ENCODE measurements around the gene MACROH2A2.
"Not testable (repeated sequence)": the region's sequence is repeated elsewhere in the genome, so short reads cannot be mapped to it uniquely, and the experiment has no call there.

The MACROH2A2 gene

DNA sequence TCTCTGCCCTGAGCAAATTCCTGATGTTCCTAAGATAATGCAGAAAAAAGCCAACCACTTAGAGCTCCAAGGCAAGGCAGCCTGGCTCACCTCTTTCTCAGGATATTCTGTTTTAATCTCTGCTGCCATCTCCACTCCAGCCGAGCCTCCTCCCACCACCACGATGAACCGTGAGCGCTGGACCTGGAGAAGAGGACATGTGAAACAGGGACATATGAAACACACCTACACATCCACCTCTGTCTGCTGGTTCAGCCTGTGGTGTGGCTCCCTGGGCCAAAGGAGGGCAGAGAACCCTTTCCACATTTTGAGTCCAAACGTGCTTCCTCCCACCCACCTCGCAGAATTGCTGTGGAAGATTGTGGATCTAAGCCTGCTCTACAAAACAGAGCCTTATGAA lies 67.8 kb downstream of the MACROH2A2 start:
- no peak overlapping the region for H3K4me3 ChIP-seq (ENCODE audit: low read length)
- TF ChIP-seq, protein P1, sequence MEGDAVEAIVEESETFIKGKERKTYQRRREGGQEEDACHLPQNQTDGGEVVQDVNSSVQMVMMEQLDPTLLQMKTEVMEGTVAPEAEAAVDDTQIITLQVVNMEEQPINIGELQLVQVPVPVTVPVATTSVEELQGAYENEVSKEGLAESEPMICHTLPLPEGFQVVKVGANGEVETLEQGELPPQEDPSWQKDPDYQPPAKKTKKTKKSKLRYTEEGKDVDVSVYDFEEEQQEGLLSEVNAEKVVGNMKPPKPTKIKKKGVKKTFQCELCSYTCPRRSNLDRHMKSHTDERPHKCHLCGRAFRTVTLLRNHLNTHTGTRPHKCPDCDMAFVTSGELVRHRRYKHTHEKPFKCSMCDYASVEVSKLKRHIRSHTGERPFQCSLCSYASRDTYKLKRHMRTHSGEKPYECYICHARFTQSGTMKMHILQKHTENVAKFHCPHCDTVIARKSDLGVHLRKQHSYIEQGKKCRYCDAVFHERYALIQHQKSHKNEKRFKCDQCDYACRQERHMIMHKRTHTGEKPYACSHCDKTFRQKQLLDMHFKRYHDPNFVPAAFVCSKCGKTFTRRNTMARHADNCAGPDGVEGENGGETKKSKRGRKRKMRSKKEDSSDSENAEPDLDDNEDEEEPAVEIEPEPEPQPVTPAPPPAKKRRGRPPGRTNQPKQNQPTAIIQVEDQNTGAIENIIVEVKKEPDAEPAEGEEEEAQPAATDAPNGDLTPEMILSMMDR (IDR thresholded peaks at IDR 0.05; ENCODE audit: insufficient read depth, low read depth, low read length, missing control alignments), result no peak
- DNase-seq (ENCODE audit: low read depth), result no peak

DNA sequence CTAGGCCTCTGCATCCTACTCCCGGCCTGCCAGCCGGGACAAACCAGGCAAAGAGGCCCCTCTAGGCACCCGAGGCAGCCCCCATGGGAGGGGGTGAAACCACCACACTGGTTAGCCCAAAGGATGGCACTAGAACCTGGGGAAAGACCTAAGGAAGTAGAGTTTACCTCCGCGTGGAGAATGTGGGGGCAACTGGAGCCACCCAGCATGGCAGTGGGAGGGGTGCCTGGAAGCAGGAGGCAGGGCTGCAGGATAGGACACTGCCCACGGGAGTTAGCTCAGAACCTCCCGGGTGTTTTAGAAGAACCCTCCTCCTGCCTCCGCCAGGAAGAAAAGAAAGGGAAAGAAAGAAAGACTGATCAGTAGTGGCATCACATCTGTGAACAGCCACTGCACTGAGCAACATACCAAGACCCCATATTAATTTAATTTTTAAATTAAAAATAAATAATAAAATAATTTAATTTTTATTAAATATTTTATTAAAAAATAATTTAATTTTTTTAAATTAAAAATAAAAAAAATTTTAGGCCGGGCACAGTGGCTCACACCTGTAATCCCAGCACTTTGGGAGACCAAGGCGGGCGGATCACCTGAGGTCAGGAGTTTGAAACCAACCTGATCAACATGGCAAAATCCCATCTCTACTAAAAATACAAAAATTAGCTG lies 68.8 kb downstream of the MACROH2A2 start:
- DNase-seq (ENCODE audit: low read depth), result no peak
- TF ChIP-seq, protein P1 (IDR thresholded peaks at IDR 0.05; ENCODE audit: insufficient read depth, low read depth, low read length, missing control alignments), result no peak

DNA sequence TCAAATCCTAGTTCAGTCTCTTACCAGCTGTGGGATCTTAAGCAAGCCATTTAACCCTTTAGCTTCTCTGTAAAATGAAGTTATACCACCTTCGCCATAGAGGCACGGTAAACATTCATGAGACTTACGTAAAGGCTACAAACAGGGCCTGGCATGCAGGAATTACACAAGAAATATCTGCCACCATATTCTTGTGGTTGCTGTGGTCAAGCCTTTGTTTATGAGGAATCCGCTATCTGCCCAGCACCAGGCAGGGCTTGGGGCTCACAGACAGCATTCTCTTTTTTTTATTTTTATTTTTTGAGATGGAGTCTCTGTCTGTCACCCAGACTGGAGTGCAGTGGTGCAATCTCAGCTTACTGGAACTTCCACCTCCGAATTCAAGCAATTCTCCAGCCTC lies 70.1 kb downstream of the MACROH2A2 start:
- TF ChIP-seq, protein P1 (IDR thresholded peaks at IDR 0.05; ENCODE audit: insufficient read depth, low read depth, low read length, missing control alignments), result no peak
- DNase-seq (ENCODE audit: low read depth), result no peak
- H3K4me3 ChIP-seq (ENCODE audit: low read length), result no peak overlapping the region

More for the DNA sequence above, 68.8 kb downstream of the MACROH2A2 start:
- H3K4me3 ChIP-seq (ENCODE audit: low read length), result no peak overlapping the region

DNA sequence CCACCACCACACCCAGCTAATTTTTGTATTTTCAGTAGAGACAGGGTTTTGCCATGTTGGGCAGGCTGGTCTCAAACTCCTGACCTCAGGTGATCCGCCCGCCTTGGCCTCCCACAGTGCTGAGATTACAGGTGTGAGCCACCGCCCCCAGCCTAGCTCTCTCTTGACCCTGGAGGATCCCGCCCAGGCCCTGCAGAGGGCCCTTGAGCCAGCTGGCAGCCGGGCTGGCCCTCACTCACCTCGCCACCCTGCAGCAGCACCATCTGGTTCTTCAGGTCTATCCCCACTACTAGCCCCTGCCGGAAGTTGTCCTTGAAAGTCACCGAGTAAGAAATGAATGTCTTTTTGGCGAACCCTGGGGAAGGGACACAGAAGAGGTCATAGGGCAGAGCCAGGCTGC lies 70.5 kb downstream of the MACROH2A2 start:
- DNase-seq (ENCODE audit: low read depth); H3K4me3 ChIP-seq (ENCODE audit: low read length): not testable (repeated sequence)

GRCh38 chr10:70123817-70124216 lies 71.2 kb downstream of the MACROH2A2 start:
- TF ChIP-seq, protein P1 (IDR thresholded peaks at IDR 0.05; ENCODE audit: insufficient read depth, low read depth, low read length, missing control alignments), result no peak
- H3K4me3 ChIP-seq (ENCODE audit: low read length), result no peak overlapping the region
- no peak for DNase-seq (ENCODE audit: low read depth)

- H3K4me3 ChIP-seq (ENCODE audit: low read length), result no peak overlapping the region
- DNase-seq (ENCODE audit: low read depth), result no peak
- TF ChIP-seq, protein P1 (IDR thresholded peaks at IDR 0.05; ENCODE audit: insufficient read depth, low read depth, low read length, missing control alignments), result no peak
Measured at GRCh38 chr10:70124415-70124814, 71.8 kb downstream of the MACROH2A2 start.

DNA sequence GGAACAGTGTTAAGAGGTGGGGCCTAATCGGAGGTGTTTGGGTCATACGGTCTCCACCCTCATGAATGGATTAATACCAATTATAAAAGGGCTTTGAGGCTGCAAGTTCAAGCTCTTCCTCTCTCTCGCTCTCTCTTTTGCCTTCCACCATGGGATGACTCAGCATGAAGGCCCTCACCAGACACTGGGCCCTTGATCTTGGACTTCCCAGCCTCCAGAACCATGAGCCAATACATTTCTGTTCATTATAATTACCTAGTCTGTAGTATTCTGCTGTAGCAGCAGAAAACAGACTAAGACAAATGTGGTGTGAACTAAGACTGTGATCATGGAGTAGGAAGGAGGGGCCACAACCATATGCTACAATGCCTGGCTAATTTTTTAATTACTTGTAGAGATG lies 72.3 kb downstream of the MACROH2A2 start:
- H3K4me3 ChIP-seq (ENCODE audit: low read length), result no peak overlapping the region
- DNase-seq (ENCODE audit: low read depth), result no peak
- TF ChIP-seq, protein P1 (IDR thresholded peaks at IDR 0.05; ENCODE audit: insufficient read depth, low read depth, low read length, missing control alignments), result no peak
